Measurements from ENCODE around the gene XDH.
A peak's percentile ranks its signal among the peaks of the same experiment; 100 is the strongest.

The XDH gene

DNA sequence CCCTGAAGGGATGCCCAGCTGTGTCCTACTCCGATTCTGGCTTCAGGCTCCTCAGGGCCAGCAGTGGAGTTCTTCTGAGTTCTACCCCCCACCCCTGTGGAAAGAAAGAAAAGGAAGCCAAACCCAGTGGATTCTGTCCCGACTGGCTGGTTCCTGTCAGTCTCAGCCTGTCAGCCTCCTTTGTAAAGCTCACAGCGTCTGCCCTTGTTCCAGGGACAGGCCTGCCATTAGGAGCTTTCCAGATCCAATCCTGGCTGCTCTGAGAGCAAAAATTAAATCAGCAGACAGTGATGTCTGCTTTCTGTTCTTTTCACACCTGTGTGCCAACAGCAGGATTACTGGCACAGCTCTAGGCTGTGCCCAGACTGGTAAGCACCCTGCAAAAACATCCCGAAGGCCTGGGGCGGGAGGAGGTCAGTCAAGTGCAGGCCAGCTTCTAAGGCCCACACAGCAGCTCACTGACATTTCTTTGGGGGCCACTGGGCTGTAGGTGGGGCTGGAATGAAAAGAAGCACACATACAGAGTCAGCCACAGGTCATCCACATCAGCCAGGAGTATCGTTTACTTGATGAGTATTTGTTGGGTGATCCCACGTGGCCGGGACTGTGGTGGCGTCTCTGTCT is 111.5 kb downstream of the XDH start:
- Histone ChIP-seq H3K9me3 (ENCODE audit: control insufficient read depth, low read length) (no peaks in the 10 kb centered on the region), H3K9ac (ENCODE audit: low read length) (no peak overlapping the region), H3K27me3 (replicated peaks; ENCODE audit: control insufficient read depth, insufficient read depth, low read length) (no peaks in the 10 kb centered on the region), H3K4me3 (ENCODE audit: low read length) (no peak overlapping the region), H3K36me3 (ENCODE audit: control insufficient read depth, insufficient read depth, low read length, severe bottlenecking) (no peaks in the 10 kb centered on the region), H3K4me1 (ENCODE audit: control insufficient read depth, insufficient read depth, low read length) (no peaks in the 10 kb centered on the region)
- no peak for DNase-seq (ENCODE audit: low read depth)

DNA sequence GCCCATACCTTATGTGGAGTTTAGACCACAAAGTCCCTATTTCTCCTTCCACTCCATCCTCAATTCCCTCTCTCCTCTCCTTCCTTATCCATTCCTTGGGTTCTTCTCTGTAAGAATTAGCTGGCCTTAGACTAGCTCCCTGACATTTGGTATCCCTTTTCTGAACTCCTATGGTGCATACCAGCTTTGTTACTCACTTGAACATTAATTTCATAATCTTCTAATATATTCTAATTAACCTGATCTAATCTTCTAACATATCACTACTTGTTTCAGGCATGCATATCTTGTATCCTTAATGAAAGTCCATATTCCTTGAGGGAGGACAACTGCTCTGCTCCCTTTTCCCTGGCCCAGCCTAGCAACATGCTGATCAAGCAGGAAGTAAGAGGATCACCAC is 114.2 kb downstream of the XDH start:
- Histone ChIP-seq H3K27me3 (replicated peaks; ENCODE audit: control insufficient read depth, insufficient read depth, low read length) (no peaks in the 10 kb centered on the region), H3K36me3 (ENCODE audit: control insufficient read depth, insufficient read depth, low read length, severe bottlenecking) (no peaks in the 10 kb centered on the region), H3K4me3 (ENCODE audit: low read length) (no peak overlapping the region), H3K4me1 (ENCODE audit: control insufficient read depth, insufficient read depth, low read length) (peaks cover 14% of the 10 kb centered on the region), H3K9me3 (ENCODE audit: control insufficient read depth, low read length) (no peaks in the 10 kb centered on the region), H3K9ac (ENCODE audit: low read length) (no peak overlapping the region)
- DNase-seq (ENCODE audit: low read depth), result no peak

DNA sequence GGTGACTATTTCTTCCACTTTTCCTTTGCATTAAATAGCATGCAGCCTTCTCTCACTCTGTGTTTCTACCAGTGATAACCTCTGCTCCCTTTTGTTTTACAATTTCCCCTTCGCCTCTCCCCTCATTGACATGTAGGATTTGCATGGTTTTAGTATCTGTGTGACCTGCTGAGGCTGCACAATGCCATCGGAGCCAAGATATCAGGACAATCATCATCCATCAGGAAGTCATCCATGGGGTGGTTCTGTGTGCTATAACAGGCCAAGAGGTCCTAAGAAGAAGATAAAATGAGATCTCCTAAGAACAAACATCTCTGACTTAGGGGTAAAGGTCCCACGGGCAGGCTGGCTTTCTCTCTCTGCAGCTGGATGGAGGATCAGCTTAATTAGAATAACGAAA is 115.0 kb downstream of the XDH start:
- Histone ChIP-seq H3K4me3 (ENCODE audit: low read length) (no peak overlapping the region), H3K9me3 (ENCODE audit: control insufficient read depth, low read length) (no peaks in the 10 kb centered on the region), H3K9ac (ENCODE audit: low read length) (no peak overlapping the region), H3K4me1 (ENCODE audit: control insufficient read depth, insufficient read depth, low read length) (peaks cover 14% of the 10 kb centered on the region), H3K36me3 (ENCODE audit: control insufficient read depth, insufficient read depth, low read length, severe bottlenecking) (no peaks in the 10 kb centered on the region), H3K27me3 (replicated peaks; ENCODE audit: control insufficient read depth, insufficient read depth, low read length) (no peaks in the 10 kb centered on the region)
- DNase-seq (ENCODE audit: low read depth), result no peak

DNA sequence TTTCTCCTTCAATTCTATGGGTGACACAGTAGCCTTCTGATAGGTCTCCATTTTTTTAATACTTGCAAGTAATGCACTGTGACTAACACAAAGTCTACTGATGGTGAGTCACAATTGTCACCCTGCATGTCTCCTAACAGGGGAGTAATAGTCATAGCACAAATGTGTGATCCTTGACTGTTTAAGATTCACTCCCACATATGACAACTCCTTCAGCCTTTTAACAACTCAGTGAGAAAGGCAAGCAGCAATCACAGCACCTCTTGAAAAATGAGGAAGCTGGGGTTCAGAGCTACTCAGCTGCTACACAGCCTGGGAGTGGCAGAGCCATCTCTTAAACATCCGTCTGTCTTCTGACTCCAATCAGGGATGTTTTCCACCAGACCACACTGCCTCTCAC is 116.8 kb downstream of the XDH start:
- Histone ChIP-seq H3K9me3 (ENCODE audit: control insufficient read depth, low read length) (no peaks in the 10 kb centered on the region), H3K27me3 (replicated peaks; ENCODE audit: control insufficient read depth, insufficient read depth, low read length) (no peaks in the 10 kb centered on the region), H3K36me3 (ENCODE audit: control insufficient read depth, insufficient read depth, low read length, severe bottlenecking) (no peaks in the 10 kb centered on the region), H3K4me1 (ENCODE audit: control insufficient read depth, insufficient read depth, low read length) (peaks cover 14% of the 10 kb centered on the region), H3K4me3 (ENCODE audit: low read length) (no peak overlapping the region), H3K9ac (ENCODE audit: low read length) (no peak overlapping the region)
- no peak for DNase-seq (ENCODE audit: low read depth)

DNA sequence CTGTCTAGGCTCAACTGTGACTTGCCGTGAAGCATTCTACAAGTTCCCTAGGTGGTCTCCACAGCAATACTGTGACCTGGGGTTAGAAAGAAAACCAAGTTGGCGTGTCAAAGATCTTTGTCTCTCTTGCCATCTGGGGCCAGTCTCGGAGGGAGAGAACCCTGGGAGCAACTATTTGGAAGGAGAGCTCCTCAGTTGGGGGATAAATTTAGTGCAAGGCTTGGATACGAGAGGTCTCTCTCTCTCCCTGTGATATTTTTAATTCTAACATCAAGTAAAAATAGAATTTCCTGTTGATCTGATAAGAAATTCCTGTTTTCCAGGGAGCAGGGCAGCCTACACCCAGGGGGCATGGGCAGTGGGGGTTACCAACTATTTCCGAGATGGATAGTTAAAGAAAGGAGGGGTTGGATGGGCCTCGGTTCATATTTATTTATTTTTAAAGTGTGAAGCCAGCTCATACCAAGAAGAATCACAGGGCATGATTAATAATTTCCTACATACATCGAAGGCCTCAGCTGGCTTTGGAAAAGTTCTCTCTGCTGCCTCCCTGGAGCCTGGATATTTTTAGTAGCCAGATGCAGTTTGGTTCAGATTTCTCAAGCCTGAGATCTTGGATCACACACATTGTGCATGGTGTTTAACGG is 117.8 kb downstream of the XDH start:
- Histone ChIP-seq H3K9ac (ENCODE audit: low read length) (no peak overlapping the region), H3K36me3 (ENCODE audit: control insufficient read depth, insufficient read depth, low read length, severe bottlenecking) (no peaks in the 10 kb centered on the region), H3K4me1 (ENCODE audit: control insufficient read depth, insufficient read depth, low read length) (peaks cover 14% of the 10 kb centered on the region), H3K4me3 (ENCODE audit: low read length) (no peak overlapping the region), H3K27me3 (replicated peaks; ENCODE audit: control insufficient read depth, insufficient read depth, low read length) (no peaks in the 10 kb centered on the region), H3K9me3 (ENCODE audit: control insufficient read depth, low read length) (no peaks in the 10 kb centered on the region)
- peak; percentile 52 for DNase-seq (ENCODE audit: low read depth)

DNA sequence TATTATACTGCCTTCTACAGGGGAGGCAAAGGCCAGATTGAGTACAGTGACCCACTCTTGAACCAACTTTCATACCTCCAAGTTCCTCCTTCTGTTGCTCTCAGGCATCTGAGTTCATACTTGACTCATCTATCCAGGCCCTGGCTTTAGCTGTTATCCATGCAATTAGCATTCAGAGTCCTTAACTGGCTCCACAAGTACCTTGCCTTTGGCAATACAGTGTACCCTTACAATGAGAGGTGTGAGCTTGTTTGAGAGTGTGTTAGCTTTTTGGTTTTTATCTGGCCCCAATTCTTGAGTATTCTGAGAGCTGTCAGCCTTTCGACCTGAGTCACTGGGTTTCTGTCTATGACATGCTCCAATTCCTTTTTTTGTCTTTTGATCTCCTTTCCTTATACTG is 120.3 kb downstream of the XDH start:
- DNase-seq (ENCODE audit: low read depth), result no peak
- no peaks in the 10 kb centered on the region for H3K36me3 ChIP-seq (ENCODE audit: control insufficient read depth, insufficient read depth, low read length, severe bottlenecking)
- H3K9ac ChIP-seq (ENCODE audit: low read length), result no peak overlapping the region
- H3K9me3 ChIP-seq (ENCODE audit: control insufficient read depth, low read length), result no peaks in the 10 kb centered on the region
- H3K4me3 ChIP-seq (ENCODE audit: low read length), result no peak overlapping the region
- H3K4me1 ChIP-seq (ENCODE audit: control insufficient read depth, insufficient read depth, low read length), result peaks cover 14% of the 10 kb centered on the region
- H3K27me3 ChIP-seq (replicated peaks; ENCODE audit: control insufficient read depth, insufficient read depth, low read length), result no peaks in the 10 kb centered on the region

DNA sequence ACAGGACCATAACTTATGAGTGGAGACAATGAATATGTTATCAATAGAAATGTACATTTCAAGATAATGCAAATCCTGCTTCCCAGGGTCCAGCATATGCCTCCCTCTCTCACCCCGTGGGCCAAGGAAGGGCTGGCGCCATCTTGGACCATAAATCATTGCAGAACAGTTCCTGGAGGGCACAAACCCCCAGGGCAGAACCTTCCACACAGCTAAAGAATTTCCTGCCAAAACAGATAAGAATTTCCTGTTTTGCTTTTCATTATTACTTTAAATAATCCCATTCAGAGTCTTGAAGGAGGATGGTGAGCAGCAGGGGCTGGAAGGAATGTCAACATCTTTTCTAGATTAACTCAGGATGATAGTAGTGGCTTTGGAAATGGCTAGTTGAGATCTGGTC is 126.9 kb downstream of the XDH start:
- Histone ChIP-seq H3K27me3 (replicated peaks; ENCODE audit: control insufficient read depth, insufficient read depth, low read length) (no peaks in the 10 kb centered on the region), H3K4me3 (ENCODE audit: low read length) (no peak overlapping the region), H3K9ac (ENCODE audit: low read length) (no peak overlapping the region), H3K36me3 (ENCODE audit: control insufficient read depth, insufficient read depth, low read length, severe bottlenecking) (no peaks in the 10 kb centered on the region), H3K4me1 (ENCODE audit: control insufficient read depth, insufficient read depth, low read length) (peaks cover 10% of the 10 kb centered on the region), H3K9me3 (ENCODE audit: control insufficient read depth, low read length) (no peaks in the 10 kb centered on the region)
- peak; percentile 30 for DNase-seq (ENCODE audit: low read depth)

DNA sequence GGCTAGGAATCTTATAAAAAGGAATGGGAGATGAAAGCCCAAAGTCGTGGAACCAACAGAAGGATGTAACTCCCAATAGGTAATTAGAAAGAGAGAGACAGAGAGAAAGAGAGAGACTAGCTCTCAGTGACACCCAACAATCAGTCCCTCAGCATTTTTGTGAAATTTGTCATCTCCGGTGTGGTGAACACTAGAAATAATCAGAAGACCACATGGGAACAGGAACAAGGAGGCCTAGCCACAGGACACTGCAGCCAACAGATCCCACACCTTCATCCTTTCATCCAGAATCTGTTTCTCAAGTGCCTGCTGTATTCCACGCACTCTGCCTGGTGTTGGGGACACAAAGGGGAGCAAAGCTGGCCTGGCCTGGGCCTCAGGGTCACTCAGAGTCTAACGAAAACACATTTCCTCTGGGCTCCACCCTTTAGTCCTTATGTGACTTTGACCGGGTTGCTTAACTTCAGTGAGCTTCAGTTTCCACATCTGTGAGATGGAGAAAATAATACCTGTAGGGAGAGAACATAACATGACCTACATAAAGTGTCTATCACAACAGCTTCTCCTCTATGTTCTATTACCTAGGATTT is 127.5 kb downstream of the XDH start:
- Histone ChIP-seq H3K4me1 (ENCODE audit: control insufficient read depth, insufficient read depth, low read length) (peaks cover 10% of the 10 kb centered on the region), H3K9me3 (ENCODE audit: control insufficient read depth, low read length) (no peaks in the 10 kb centered on the region), H3K4me3 (ENCODE audit: low read length) (no peak overlapping the region), H3K36me3 (ENCODE audit: control insufficient read depth, insufficient read depth, low read length, severe bottlenecking) (no peaks in the 10 kb centered on the region), H3K27me3 (replicated peaks; ENCODE audit: control insufficient read depth, insufficient read depth, low read length) (no peaks in the 10 kb centered on the region), H3K9ac (ENCODE audit: low read length) (no peak overlapping the region)
- DNase-seq (ENCODE audit: low read depth), result no peak

DNA sequence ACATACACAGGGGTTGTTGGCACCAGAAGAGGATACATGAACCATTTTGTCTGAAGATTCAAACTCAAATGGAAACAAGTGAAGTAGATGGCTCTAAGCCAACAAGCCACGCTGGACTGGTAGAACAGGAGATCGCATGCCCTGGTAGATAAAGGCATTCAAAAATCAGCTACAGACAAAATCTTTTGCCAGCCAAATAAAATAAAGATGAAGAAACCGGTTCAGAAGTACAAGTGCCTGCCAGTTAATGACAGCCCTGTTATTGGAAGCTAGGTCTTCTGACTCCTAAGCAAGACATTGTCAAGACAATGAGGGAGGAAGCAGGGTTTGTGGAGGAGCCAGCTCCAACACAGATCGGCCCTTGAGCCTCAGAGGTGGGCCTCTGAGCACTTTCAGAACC is 128.3 kb downstream of the XDH start:
- Histone ChIP-seq H3K4me1 (ENCODE audit: control insufficient read depth, insufficient read depth, low read length) (peaks cover 10% of the 10 kb centered on the region), H3K9me3 (ENCODE audit: control insufficient read depth, low read length) (no peaks in the 10 kb centered on the region), H3K27me3 (replicated peaks; ENCODE audit: control insufficient read depth, insufficient read depth, low read length) (no peaks in the 10 kb centered on the region), H3K4me3 (ENCODE audit: low read length) (no peak overlapping the region), H3K36me3 (ENCODE audit: control insufficient read depth, insufficient read depth, low read length, severe bottlenecking) (no peaks in the 10 kb centered on the region), H3K9ac (ENCODE audit: low read length) (no peak overlapping the region)
- DNase-seq (ENCODE audit: low read depth), result no peak
